Hepatocyte (in vitro differentiated cells): ENCODE data around the gene FBXL12.

Experiments
- CTCF ChIP-seq: fragments of 200-600 bp; sonication (generic); IDR thresholded peaks from 2 replicates; pipeline ENCODE4 v1.5.1; 2016; ENCODE audit warnings: antibody characterized with exemption, mild to moderate bottlenecking; ENCODE audit not compliant: poor library complexity
- EZH2 ChIP-seq: fragments of 200-600 bp; sonication (generic); IDR thresholded peaks from 2 replicates; pipeline ENCODE4 v1.6.1; 2016; ENCODE audit warnings: antibody characterized with exemption, mild to moderate bottlenecking, borderline replicate concordance
- EZH2phosphoT487 ChIP-seq: fragments of 200-600 bp; sonication (generic); IDR thresholded peaks from one replicate; pipeline ENCODE4 v1.6.1; 2018; ENCODE audit warnings: antibody characterized with exemption, mild to moderate bottlenecking, low read depth, moderate library complexity; ENCODE audit not compliant: unreplicated experiment, severe bottlenecking

GRCh38 chr19:9808855-9809824, 9.7 kb downstream of the FBXL12 start:
- TF ChIP-seq EZH2, result no peak
- TF ChIP-seq CTCF, result no peak
- TF ChIP-seq EZH2phosphoT487, result no peak
